Testis (tissue), 3 donors: ENCODE data around the gene MTG2. TPM values are rescaled to one million over a fixed set of nuclear protein-coding genes. Genes with fewer than 3 reads are reported as not detected.

ENCODE experiments used
- DNase-seq: peaks from one replicate; pipeline ENCODE4 v3.0.0-alpha.2; 2019
- H3K27ac ChIP-seq, 2 donors: fragments of 200-600 bp; sonication (generic); one replicate each; pipeline ENCODE4 v1.5.1; 2019
- H3K27me3 ChIP-seq: fragments of 200-600 bp; sonication (generic); one replicate; pipeline ENCODE4 v1.5.1; 2019
- H3K36me3 ChIP-seq: fragments of 200-600 bp; sonication (generic); one replicate; pipeline ENCODE4 v1.5.1; 2017; ENCODE audit warnings: low read depth; ENCODE audit errors: missing control alignments
- H3K4me1 ChIP-seq: fragments of 200-600 bp; sonication (generic); one replicate; pipeline ENCODE4 v1.5.1; 2019
- H3K4me3 ChIP-seq, 2 donors: fragments of 200-600 bp; sonication (generic); one replicate each; pipeline ENCODE4 v1.5.1; 2017 to 2019
- H3K9me3 ChIP-seq: fragments of 200-600 bp; sonication (generic); one replicate; pipeline ENCODE4 v1.5.1; 2017
- POLR2A ChIP-seq: fragments of 450-650 bp; IDR thresholded peaks from one replicate; pipeline ENCODE4 v1.6.1; 2017; ENCODE audit warnings: antibody characterized with exemption, mild to moderate bottlenecking, moderate library complexity
- WGBS, 2 donors: methylation state at CpG; one replicate each; pipeline ENCODE4 v1.1.5; 2018; 5-methylcytosine and 5-hydroxymethylcytosine counted together
- intact Hi-C: fragments of 100-400 bp; cut with DNase I; formaldehyde crosslinking; loops from one replicate; pipeline ENCODE4 v1.15.1; 2023; ENCODE audit warnings: low total_unique reads
- polyA plus RNA-seq: library from polyadenylated mRNA; stranded (reverse); fragments of 350-450 nt; fragmentation: Illumina TruSeq; extraction: RNeasy Lipid Tissue Mini Kit (QIAGEN cat#74804); gene quantifications from one replicate; pipeline ENCODE4 v1.2.3, GENCODE V29; 2014; ENCODE audit warnings: low read depth, low replicate concordance; ENCODE audit not compliant: insufficient read depth
- total RNA-seq, 2 donors: library from RNA; depleted of rRNA; stranded (reverse); fragments of >200 nt; gene quantifications; one replicate each; pipeline ENCODE4 v1.2.3, GENCODE V29; 2016
- TF ChIP-seq, protein P1 (sequence below), 3 experiments: fragments of 450-650 bp in 2 of 3; fragments of 200-600 bp in 1 of 3; sonication (generic) in 1 of 3; IDR thresholded peaks; one replicate each; pipeline ENCODE4 v1.5.1; 2016 to 2019; ENCODE audit warnings: antibody characterized with exemption in 3 of 3, mild to moderate bottlenecking in 2 of 3, moderate library complexity in 1 of 3

The MTG2 gene
- total and polyA plus RNA-seq, 3 donors from 2014 or later: 53.3 to 76.8 (median 61.9) TPM

- Histone ChIP-seq H3K9me3 (no peaks in the 10 kb centered on the region), H3K4me1 (peaks cover 32% of the 10 kb centered on the region), H3K36me3 (no peaks in the 10 kb centered on the region), H3K27me3 (no peaks in the 10 kb centered on the region), H3K27ac (peak overlapping the region; percentile 64 to 98), H3K4me3 (peak overlapping the region; percentile 76 to 92)
- intact Hi-C loops: loop anchor here (5.0 kb wide), 1 partner anchor 75 kb away; the partner anchor contains the start of gene TAF4
- WGBS, 2 donors: 0 to 1% methylated on average over 16 to 44 of the region's 71 CpGs
- TF ChIP-seq, protein P1, sequence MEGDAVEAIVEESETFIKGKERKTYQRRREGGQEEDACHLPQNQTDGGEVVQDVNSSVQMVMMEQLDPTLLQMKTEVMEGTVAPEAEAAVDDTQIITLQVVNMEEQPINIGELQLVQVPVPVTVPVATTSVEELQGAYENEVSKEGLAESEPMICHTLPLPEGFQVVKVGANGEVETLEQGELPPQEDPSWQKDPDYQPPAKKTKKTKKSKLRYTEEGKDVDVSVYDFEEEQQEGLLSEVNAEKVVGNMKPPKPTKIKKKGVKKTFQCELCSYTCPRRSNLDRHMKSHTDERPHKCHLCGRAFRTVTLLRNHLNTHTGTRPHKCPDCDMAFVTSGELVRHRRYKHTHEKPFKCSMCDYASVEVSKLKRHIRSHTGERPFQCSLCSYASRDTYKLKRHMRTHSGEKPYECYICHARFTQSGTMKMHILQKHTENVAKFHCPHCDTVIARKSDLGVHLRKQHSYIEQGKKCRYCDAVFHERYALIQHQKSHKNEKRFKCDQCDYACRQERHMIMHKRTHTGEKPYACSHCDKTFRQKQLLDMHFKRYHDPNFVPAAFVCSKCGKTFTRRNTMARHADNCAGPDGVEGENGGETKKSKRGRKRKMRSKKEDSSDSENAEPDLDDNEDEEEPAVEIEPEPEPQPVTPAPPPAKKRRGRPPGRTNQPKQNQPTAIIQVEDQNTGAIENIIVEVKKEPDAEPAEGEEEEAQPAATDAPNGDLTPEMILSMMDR (IDR thresholded peaks at IDR 0.05): no peak
- no peak for TF ChIP-seq POLR2A
- no peak for DNase-seq
Observed at GRCh38 chr20:62142252-62143080, 40.4 kb upstream of the MTG2 start.

DNA sequence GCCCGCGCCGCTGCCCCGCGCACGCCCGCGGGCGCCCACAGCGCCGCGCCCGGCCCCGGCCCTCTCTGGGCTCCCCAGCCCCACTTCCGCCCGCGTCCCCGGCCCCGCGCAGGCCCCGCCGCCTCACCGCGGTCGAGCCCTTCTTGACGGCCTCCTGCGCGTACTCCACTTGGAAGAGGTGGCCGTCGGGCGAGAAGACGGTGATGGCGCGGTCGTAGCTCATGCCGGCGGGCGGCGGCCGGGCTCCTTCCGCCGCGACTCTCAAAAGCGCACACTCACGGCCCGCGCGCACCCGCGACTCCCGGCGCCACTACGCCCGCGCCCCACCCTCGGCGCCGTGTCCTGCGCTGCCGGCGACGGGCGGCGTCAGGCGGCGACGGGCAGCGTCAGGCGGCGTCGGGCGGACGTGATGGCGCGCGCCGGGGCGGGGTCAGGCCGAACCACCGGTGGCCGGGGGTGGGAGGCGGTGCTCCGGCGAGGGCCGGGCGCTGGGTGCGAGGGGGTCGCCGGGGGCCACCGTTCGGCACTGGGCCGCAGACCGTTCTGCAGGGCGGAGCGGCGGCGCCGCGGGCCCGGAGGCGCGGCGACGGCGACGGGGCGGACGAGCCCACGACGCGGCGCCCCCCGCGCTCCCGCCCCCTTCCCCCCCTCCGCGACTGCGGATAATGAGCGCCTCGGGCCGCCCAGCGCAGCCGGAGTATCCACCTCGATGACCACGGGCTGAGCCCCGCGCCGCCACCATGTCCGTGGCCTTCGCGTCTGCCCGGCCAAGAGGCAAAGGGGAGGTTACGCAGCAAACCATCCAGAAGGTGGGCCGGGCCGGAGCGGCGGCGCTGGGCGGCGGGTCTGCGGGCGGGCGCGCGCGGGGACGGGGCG, 39.5 kb upstream of the MTG2 start, which contains the start of the genes PSMA7 and SS18L1:
TSS of gene PSMA7 (minus strand) at position 314 of the 876 bp plus-strand sequence. CDS start at position 223, 91 bp downstream.
TSS of gene SS18L1 (plus strand) at position 689 of the 876 bp plus-strand sequence. CDS start at position 741, 52 bp downstream.
- Histone ChIP-seq H3K27me3 (no peaks in the 10 kb centered on the region), H3K4me3 (peak within 1 kb of the TSS; percentile 77 to 92), H3K36me3 (no peaks in the 10 kb centered on the region), H3K4me1 (peaks cover 32% of the 10 kb centered on the region), H3K9me3 (no peaks in the 10 kb centered on the region), H3K27ac (peak within 1 kb of the TSS; percentile 77 to 98)
- peak; percentile 84 for DNase-seq
- TF ChIP-seq, protein P1 (IDR thresholded peaks at IDR 0.05): no peak
- TF ChIP-seq POLR2A: peak; percentile 77
- WGBS, 2 donors: 1% methylated on average over 81 of the region's 148 CpGs; no CpG with 5 or more reads in 1 of the 2 donors
- intact Hi-C loops: loop anchor here (5.0 kb wide), 1 partner anchor 76 kb away; the partner anchor contains the start of gene TAF4

DNA sequence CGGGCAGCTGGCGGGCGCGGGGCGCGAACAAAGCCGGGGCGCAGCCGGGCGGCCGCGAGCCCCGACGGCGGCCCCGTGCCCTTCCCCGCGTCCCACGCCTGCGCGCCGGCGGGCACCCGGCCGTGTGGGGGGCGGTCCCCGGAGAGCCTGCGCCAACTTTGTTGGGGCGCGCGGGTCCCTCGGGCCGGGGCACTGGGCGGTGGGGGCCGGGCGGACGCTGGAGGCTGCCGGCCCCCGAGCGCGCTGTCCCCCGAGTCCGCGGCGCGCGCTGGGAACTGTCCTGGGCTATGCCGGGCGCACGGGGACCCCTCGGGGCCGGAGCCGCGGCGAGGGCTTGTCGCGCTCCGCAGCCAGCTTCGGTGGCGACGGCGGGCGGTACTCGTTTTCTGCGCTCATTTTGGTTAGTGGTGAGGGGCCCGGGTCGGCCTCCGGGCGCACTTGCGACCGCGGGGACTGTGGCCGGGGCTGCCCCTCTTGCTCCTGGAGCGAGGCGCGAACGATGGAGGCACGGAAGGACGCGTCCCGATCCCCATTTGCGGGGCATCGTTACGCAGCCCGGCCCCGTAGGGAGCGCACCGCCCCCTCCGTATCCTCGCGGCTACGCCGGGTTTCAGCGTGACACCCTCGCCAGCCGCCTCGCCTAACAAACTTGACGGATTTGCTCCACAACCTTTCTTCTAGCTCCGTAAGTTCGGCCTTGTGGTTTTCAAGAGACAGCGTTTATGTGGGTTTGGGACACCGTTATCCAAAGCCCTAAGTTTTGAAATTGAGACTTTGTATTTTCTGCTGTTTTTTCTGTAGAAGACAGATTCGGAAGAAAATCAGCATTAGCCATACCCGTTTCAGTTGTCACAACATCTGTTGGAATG, 38.6 kb upstream of the MTG2 start:
- no peaks in the 10 kb centered on the region for H3K9me3 ChIP-seq
- H3K36me3 ChIP-seq: no peaks in the 10 kb centered on the region
- DNase-seq: peak; percentile 66
- H3K27ac ChIP-seq: peak overlapping the region; percentile 77 to 98
- TF ChIP-seq POLR2A: no peak
- TF ChIP-seq, protein P1 (IDR thresholded peaks at IDR 0.05): no peak
- no peaks in the 10 kb centered on the region for H3K27me3 ChIP-seq
- intact Hi-C loops: loop anchor here (5.0 kb wide), 1 partner anchor 77 kb away; the partner anchor contains the start of gene TAF4
- 0% methylated on average over 26 to 48 of the region's 104 CpGs for WGBS, 2 donors
- peak overlapping the region; percentile 77 to 92 for H3K4me3 ChIP-seq
- H3K4me1 ChIP-seq: peaks cover 32% of the 10 kb centered on the region

DNA sequence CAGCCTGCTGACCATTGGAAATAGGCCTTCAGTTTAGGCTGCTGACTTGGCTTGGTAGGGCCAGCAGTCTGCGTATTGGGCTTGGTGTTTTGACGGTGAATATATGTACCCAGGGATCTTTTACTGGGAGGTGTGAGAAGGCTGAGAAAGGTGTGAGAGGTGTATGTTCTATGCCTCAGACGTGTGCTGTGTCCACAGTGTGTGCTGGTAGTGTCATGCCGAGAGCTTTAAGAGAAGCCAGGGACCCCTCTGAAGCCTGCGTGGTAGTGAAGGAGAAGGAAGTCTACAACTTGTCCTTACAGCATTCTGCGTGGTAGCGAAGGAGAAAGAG, 37.2 kb upstream of the MTG2 start:
- Histone ChIP-seq H3K4me1 (peaks cover 33% of the 10 kb centered on the region), H3K9me3 (no peaks in the 10 kb centered on the region), H3K27ac (no peak overlapping the region), H3K27me3 (no peaks in the 10 kb centered on the region), H3K36me3 (no peaks in the 10 kb centered on the region), H3K4me3 (no peak overlapping the region)
- TF ChIP-seq, protein P1 (IDR thresholded peaks at IDR 0.05): no peak
- TF ChIP-seq POLR2A: no peak
- no peak for DNase-seq
- WGBS, 2 donors: 90% methylated on average over 7 of the region's 7 CpGs
- intact Hi-C loops: no loop called here
